GM23338 (cell line): ENCODE results near the gene LATS2. TPM values are rescaled to one million over a fixed set of nuclear protein-coding genes. Genes with fewer than 3 reads are reported as not detected.

Source experiments
- ATAC-seq: fragments of 200-7000 bp; cut with Tn5 transposase; 3 replicates; pipeline ENCODE4 v1.9.1; 2020
- DNase-seq: peaks from one replicate; pipeline ENCODE4 v3.0.0-alpha.2; 2015; ENCODE audit warnings: low spot score
- H2AFZ ChIP-seq: fragments of 200-600 bp; sonication (generic); 2 replicates; pipeline ENCODE4 v1.8.0; 2016; ENCODE audit warnings: antibody characterized with exemption, mild to moderate bottlenecking, moderate library complexity
- H3F3A ChIP-seq: fragments of 200-600 bp; sonication (generic); replicated peaks from 2 replicates; pipeline ENCODE4 v1.8.0; 2017; ENCODE audit warnings: antibody characterized with exemption, mixed run types, low read depth
- H3K27ac ChIP-seq: fragments of 200-600 bp; sonication (generic); 2 replicates; pipeline ENCODE4 v1.6.1; 2016; ENCODE audit warnings: low read depth
- H3K27me3 ChIP-seq: fragments of 200-600 bp; sonication (generic); 2 replicates; pipeline ENCODE4 v1.8.0; 2016; ENCODE audit warnings: mild to moderate bottlenecking, mixed run types, moderate library complexity; ENCODE audit not compliant: insufficient read depth
- H3K36me3 ChIP-seq: fragments of 200-600 bp; sonication (generic); 2 replicates; pipeline ENCODE4 v1.8.0; 2016; ENCODE audit warnings: mild to moderate bottlenecking; ENCODE audit not compliant: insufficient read depth
- H3K4me1 ChIP-seq: fragments of 200-600 bp; sonication (generic); 2 replicates; pipeline ENCODE4 v1.8.0; 2016; ENCODE audit warnings: mild to moderate bottlenecking, moderate library complexity; ENCODE audit not compliant: insufficient read depth
- H3K4me2 ChIP-seq: fragments of 200-600 bp; sonication (generic); 2 replicates; pipeline ENCODE4 v1.7.1; 2017; ENCODE audit warnings: mixed run types
- H3K4me3 ChIP-seq: fragments of 200-600 bp; sonication (generic); 2 replicates; pipeline ENCODE4 v1.6.1; 2016; ENCODE audit warnings: mixed run types
- H3K79me2 ChIP-seq: fragments of 200-600 bp; sonication (generic); replicated peaks from 2 replicates; pipeline ENCODE4 v1.8.0; 2017; ENCODE audit warnings: mild to moderate bottlenecking; ENCODE audit not compliant: insufficient read depth
- H3K9me2 ChIP-seq: fragments of 200-600 bp; sonication (generic); 2 replicates; pipeline ENCODE4 v1.8.0; 2017; ENCODE audit not compliant: insufficient read depth
- H4K20me1 ChIP-seq: fragments of 200-600 bp; sonication (generic); replicated peaks from 2 replicates; pipeline ENCODE4 v1.8.0; 2017; ENCODE audit warnings: mild to moderate bottlenecking; ENCODE audit not compliant: insufficient read depth
- H3K27ac Mint-ChIP-seq: 2 replicates; pipeline ENCODE4 v1.8.0; 2020; ENCODE audit warnings: inconsistent platforms, mild to moderate bottlenecking, moderate library complexity, mixed read lengths
- H3K27me3 Mint-ChIP-seq: 3 replicates; pipeline ENCODE4 v1.8.0; 2022; ENCODE audit warnings: low read depth, mild to moderate bottlenecking, moderate library complexity, mixed read lengths, inconsistent platforms; ENCODE audit not compliant: insufficient read depth, poor library complexity
- H3K36me3 Mint-ChIP-seq: 3 replicates; pipeline ENCODE4 v1.8.0; 2021; ENCODE audit warnings: low read depth, mild to moderate bottlenecking, inconsistent platforms, moderate library complexity, mixed read lengths
- H3K4me1 Mint-ChIP-seq: 3 replicates; pipeline ENCODE4 v1.8.0; 2020; ENCODE audit warnings: mild to moderate bottlenecking, inconsistent platforms, mixed read lengths
- H3K4me3 Mint-ChIP-seq: 3 replicates; pipeline ENCODE4 v1.8.0; 2021; ENCODE audit warnings: moderate library complexity, mild to moderate bottlenecking, inconsistent platforms, mixed read lengths
- H3K9me3 Mint-ChIP-seq: 3 replicates; pipeline ENCODE4 v1.8.0; 2020; ENCODE audit warnings: moderate library complexity, mild to moderate bottlenecking, inconsistent platforms, mixed read lengths
- POLR2AphosphoS5 ChIP-seq: IDR thresholded peaks from 2 replicates; pipeline ENCODE4 v1.6.1; 2016; ENCODE audit warnings: antibody characterized with exemption, low read depth
- STAT1 ChIP-seq: IDR thresholded peaks from one replicate; pipeline ENCODE4 v1.6.1; 2016; ENCODE audit warnings: antibody characterized with exemption; ENCODE audit not compliant: unreplicated experiment
- ZNF114 ChIP-seq: fragments of 250-450 bp; sonication (Bioruptor Pico); IDR thresholded peaks from 2 replicates; pipeline ENCODE4 v1.5.0; 2020; ENCODE audit warnings: mild to moderate bottlenecking, moderate library complexity
- ZNF331 ChIP-seq: fragments of 250-450 bp; sonication (Bioruptor Pico); IDR thresholded peaks from 2 replicates; pipeline ENCODE4 v1.5.0; 2020; ENCODE audit warnings: low read depth, mild to moderate bottlenecking, moderate library complexity
- ZNF462 ChIP-seq: fragments of 250-450 bp; sonication (Bioruptor Pico); IDR thresholded peaks from 2 replicates; pipeline ENCODE4 v1.5.0; 2020; ENCODE audit warnings: mild to moderate bottlenecking, moderate library complexity
- polyA plus RNA-seq: library from polyadenylated mRNA; unstranded; fragments of >200 nt; fragmentation: Nextera tagmentation; extraction: Ambion mirVana; gene quantifications from 2 replicates; pipeline ENCODE4 v1.2.1, GENCODE V29; 2016
- total RNA-seq: library from RNA; depleted of rRNA; stranded (reverse); fragments of >200 nt; shearing (Covaris generic); gene quantifications from 2 replicates; pipeline ENCODE4 v1.2.3, GENCODE V29; 2014

LATS2 gene
- total and polyA plus RNA-seq, 2 experiments from 2014 or later, result 10.5 to 25.4 TPM

DNA sequence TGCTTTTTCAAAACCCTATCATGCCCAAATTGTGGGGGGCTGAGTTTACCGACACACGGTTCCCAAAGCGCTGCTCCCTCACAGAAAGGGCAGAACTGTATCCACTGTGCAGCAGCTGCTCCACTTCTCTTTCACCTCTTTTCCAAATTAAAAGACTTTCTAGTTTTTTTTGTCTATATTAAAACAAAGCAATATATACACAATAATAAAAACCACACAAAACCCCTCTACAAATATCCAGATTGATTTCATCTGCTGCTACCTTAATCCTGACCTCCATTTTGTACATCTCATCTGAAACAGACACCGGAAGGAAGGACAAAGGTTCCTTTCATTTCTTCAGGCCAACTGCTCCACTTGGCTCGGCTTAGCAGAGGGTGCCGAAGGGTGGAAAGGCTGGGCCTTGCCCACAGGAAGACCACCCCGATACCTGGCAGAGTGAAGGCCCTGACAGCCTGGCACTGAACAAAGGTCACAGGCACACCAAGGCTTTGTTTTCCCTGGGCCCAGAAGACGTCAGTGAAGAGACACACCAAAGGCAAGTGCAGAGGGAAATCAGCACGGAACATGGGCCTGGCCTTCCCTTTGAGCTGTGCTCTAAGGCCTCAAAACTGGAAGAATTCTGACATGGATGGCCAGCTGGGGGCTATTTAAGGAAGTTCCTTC is 71.6 kb downstream of the LATS2 start:
- Mint-ChIP-seq H3K27ac (no peak overlapping the region), H3K9me3 (no peaks in the 10 kb centered on the region), H3K4me1 (peaks cover 14% of the 10 kb centered on the region), H3K27me3 (no peaks in the 10 kb centered on the region), H3K36me3 (peaks cover 52% of the 10 kb centered on the region), H3K4me3 (no peak overlapping the region)
- H3K4me2 ChIP-seq, result no peak overlapping the region
- H3K27me3 ChIP-seq, result no peaks in the 10 kb centered on the region
- H3K4me3 ChIP-seq, result no peak overlapping the region
- no peak for ATAC-seq
- H3K79me2 ChIP-seq, result peaks cover 67% of the 10 kb centered on the region
- no peaks in the 10 kb centered on the region for H3K9me2 ChIP-seq
- H3K27ac ChIP-seq, result no peak overlapping the region
- 0 out of 2 replicates have a peak, but pooled peaks cover 11% of the 10 kb centered on the region for H3K36me3 ChIP-seq
- H3F3A ChIP-seq, result 0 out of 2 replicates have a peak, but pooled peaks cover 5% of the 10 kb centered on the region
- DNase-seq, result no peak
- H3K4me1 ChIP-seq, result no peaks in the 10 kb centered on the region
- H4K20me1 ChIP-seq, result peaks cover 15% of the 10 kb centered on the region
- H2AFZ ChIP-seq, result no peak overlapping the region
- TF ChIP-seq POLR2AphosphoS5, result no peak
- TF ChIP-seq ZNF331 (CRISPR knock-in tag), result no peak
- TF ChIP-seq STAT1, result no peak
- no peak for TF ChIP-seq ZNF462 (CRISPR knock-in tag)
- no peak for TF ChIP-seq ZNF114 (CRISPR knock-in tag)
